Panc1 (cell line): ENCODE measurements around the gene ZNF580. TPM values are rescaled to one million over a fixed set of nuclear protein-coding genes. Genes with fewer than 3 reads are reported as not detected.
A peak's percentile ranks its signal among the peaks of the same experiment; 100 is the strongest.

ENCODE experiments used
- ATAC-seq: fragments of 200-7000 bp; cut with Tn5 transposase; 2 replicates; pipeline ENCODE4 v1.9.1; 2020; ENCODE audit warnings: mild to moderate bottlenecking, moderate library complexity
- BruUV-seq: library from RNA; stranded (reverse); fragments of 400-500 nt; replicated peaks from 2 replicates; lab custom pipeline; 2021; lab: Mats Ljungman, UMichigan
- CTCF ChIA-PET: fragments of 300-600 bp; sonication (Branson Sonifier 250); formaldehyde crosslinking; loops from one replicate; lab custom pipeline; 2022; ENCODE audit warnings: antibody characterized with exemption; lab: Charles Lee
- POLR2A ChIA-PET: fragments of 300-600 bp; sonication (Branson Sonifier 250); formaldehyde crosslinking; loops from one replicate; lab custom pipeline; 2022; ENCODE audit warnings: antibody characterized with exemption; lab: Charles Lee
- DNase-seq: peaks from one replicate; pipeline ENCODE4 v3.0.0-alpha.2; 2010; ENCODE audit warnings: low read depth, low spot score
- H3K27ac ChIP-seq: 2 replicates; pipeline ENCODE4 v1.5.1; 2011; ENCODE audit warnings: mild to moderate bottlenecking, low read length, inconsistent platforms
- H3K27me3 ChIP-seq: fragments of 200-500 bp; sonication (Bioruptor generic); 2 replicates; pipeline ENCODE4 v1.6.0; 2014; ENCODE audit warnings: low read length, inconsistent platforms; ENCODE audit not compliant: control insufficient read depth, insufficient read depth
- H3K36me3 ChIP-seq: fragments of 200-500 bp; sonication (Bioruptor generic); 2 replicates; pipeline ENCODE4 v1.5.1; 2014; ENCODE audit warnings: inconsistent platforms, mild to moderate bottlenecking, low read length, moderate library complexity; ENCODE audit not compliant: control insufficient read depth, insufficient read depth
- H3K4me1 ChIP-seq: 2 replicates; pipeline ENCODE4 v1.5.1; 2011; ENCODE audit warnings: inconsistent platforms, mild to moderate bottlenecking, low read length, moderate library complexity; ENCODE audit not compliant: control insufficient read depth, insufficient read depth
- H3K4me3 ChIP-seq, 2 experiments: 2 replicates each; pipeline ENCODE4 v1.5.1; 2011 to 2012; ENCODE audit warnings: low read depth in 2 of 2, low read length in 2 of 2, mild to moderate bottlenecking in 2 of 2, inconsistent platforms in 1 of 2, moderate library complexity in 1 of 2
- H3K9me3 ChIP-seq: fragments of 200-500 bp; sonication (Bioruptor generic); 2 replicates; pipeline ENCODE4 v1.5.1; 2014; ENCODE audit warnings: low read depth, mild to moderate bottlenecking, inconsistent platforms, low read length, moderate library complexity; ENCODE audit not compliant: control insufficient read depth, insufficient read depth
- CTCF ChIP-seq: fragments of 450-650 bp; IDR thresholded peaks from 2 replicates; pipeline ENCODE4 v1.5.1; 2017; ENCODE audit warnings: mild to moderate bottlenecking
- POLR2AphosphoS5 ChIP-seq: IDR thresholded peaks from 2 replicates; pipeline ENCODE4 v1.6.1; 2012; ENCODE audit warnings: mild to moderate bottlenecking, low read depth, low read length, moderate library complexity
- REST ChIP-seq, 2 experiments: IDR thresholded peaks; 2 replicates each; pipeline ENCODE4 v1.6.1; 2011 to 2012; ENCODE audit warnings: low read depth in 2 of 2, control low read depth in 1 of 2, low read length in 1 of 2, mild to moderate bottlenecking in 1 of 2, moderate library complexity in 1 of 2; ENCODE audit not compliant: insufficient read depth in 1 of 2
- SIN3A ChIP-seq: IDR thresholded peaks from 2 replicates; pipeline ENCODE4 v1.6.1; 2012; ENCODE audit warnings: low read depth, mild to moderate bottlenecking, low read length, moderate library complexity, borderline replicate concordance; ENCODE audit not compliant: insufficient read depth
- TCF7L2 ChIP-seq: IDR thresholded peaks from 2 replicates; pipeline ENCODE4 v1.6.1; 2011; ENCODE audit warnings: mild to moderate bottlenecking, low read depth, low read length, inconsistent platforms
- in situ Hi-C: cut with HindIII; loops from 2 replicates; pipeline ENCODE4 v1.10.0; 2016; ENCODE audit warnings: low sequenced_read_pairs, low pct_unique_long_range_greater_than_20kb
- intact Hi-C: fragments of 100-400 bp; cut with micrococcal nuclease; formaldehyde crosslinking; loops from one replicate; pipeline ENCODE4 v1.10.0; 2022; ENCODE audit not compliant: unreplicated experiment
- total RNA-seq: library from RNA; stranded (reverse); gene quantifications from one replicate; pipeline ENCODE4 v1.2.1, GENCODE V29; 2021; ENCODE audit not compliant: unreplicated experiment

Gene ZNF580
- total RNA-seq, 1 experiment from 2014 or later, result 58.0 TPM

- H3K27ac ChIP-seq, result peak overlapping the region; percentile 99
- ChIA-PET CTCF (interaction anchor here (0.6 to 1.8 kb wide), 6 partner anchors 13 to 567 kb away, joined by 4 to 10 read pairs (median 7); no protein-coding TSS in a partner anchor), POLR2A (no interaction called here)
- no peak for ATAC-seq
- intact Hi-C loops, result no loop called here
- peaks cover 15% of the 10 kb centered on the region for H3K4me1 ChIP-seq
- H3K4me3 ChIP-seq, result no peak overlapping the region
- no peak for DNase-seq
- peaks cover 16% of the 10 kb centered on the region for H3K36me3 ChIP-seq
- H3K9me3 ChIP-seq, result no peaks in the 10 kb centered on the region
- no peaks in the 10 kb centered on the region for H3K27me3 ChIP-seq
- BruUV-seq, result no TSS peak
- no peak for TF ChIP-seq REST (IDR thresholded peaks at IDR 0.05; ENCODE audit: insufficient read depth in 1 of 2, low read depth in 2 of 2, low read length in 1 of 2)
- no peak for TF ChIP-seq SIN3A
- no peak for TF ChIP-seq POLR2AphosphoS5
- TF ChIP-seq CTCF, result no peak
- TF ChIP-seq TCF7L2, result no peak
- in situ Hi-C loops, result no loop called here
Measured at GRCh38 chr19:55652311-55653128, 11.7 kb downstream of the ZNF580 start.

- Histone ChIP-seq H3K4me1 (peaks cover 24% of the 10 kb centered on the region), H3K27me3 (no peaks in the 10 kb centered on the region), H3K36me3 (peaks cover 16% of the 10 kb centered on the region), H3K27ac (peak overlapping the region; percentile 99), H3K4me3 (peak overlapping the region; percentile 72 to 82), H3K9me3 (no peaks in the 10 kb centered on the region)
- DNase-seq (peak; percentile 99), ATAC-seq (peak; percentile 62)
- TSS peak; percentile 93 for BruUV-seq
- POLR2A ChIA-PET, result interaction anchor here (0.6 to 1.2 kb wide), 6 partner anchors 14 to 484 kb away, joined by 4 to 7 read pairs (median 5); no protein-coding TSS in a partner anchor
- TF ChIP-seq TCF7L2, result peak; percentile 49; the same call in 1 of the 2 replicates
- TF ChIP-seq REST (IDR thresholded peaks at IDR 0.05; ENCODE audit: insufficient read depth in 1 of 2, low read depth in 2 of 2, low read length in 1 of 2), result no peak
- TF ChIP-seq CTCF, result peak; percentile 100
- peak; percentile 86 for TF ChIP-seq POLR2AphosphoS5
- peak; percentile 84; the same call in 1 of the 2 replicates for TF ChIP-seq SIN3A
- intact Hi-C loops (no loop called here), in situ Hi-C loops (no loop called here)
- CTCF ChIA-PET, result interaction anchor here (0.6 to 1.8 kb wide), 11 partner anchors 14 to 1543 kb away, joined by 3 to 10 read pairs (median 5); no protein-coding TSS in a partner anchor
Measured at GRCh38 chr19:55653651-55654322, 13.0 kb downstream of the ZNF580 start.
